Fibroblast of lung (primary cell): ENCODE measurements around the gene KAT7. TPM values are rescaled to one million over a fixed set of nuclear protein-coding genes. Genes with fewer than 3 reads are reported as not detected.

Source experiments
- DNase-seq, 2 donors: peaks; one replicate each; pipeline versions ENCODE4 v3.0.0 to v3.0.0-alpha.2; 2010; ENCODE audit warnings: low read depth in 2 of 2
- H2AFZ ChIP-seq: 2 replicates; pipeline ENCODE4 v1.5.1; 2012; ENCODE audit warnings: low read length, control low read depth, inconsistent platforms
- H3K27ac ChIP-seq: 2 replicates; pipeline ENCODE4 v1.5.1; 2011; ENCODE audit warnings: low read length, control low read depth; ENCODE audit not compliant: insufficient read depth
- H3K27me3 ChIP-seq: 2 replicates; pipeline ENCODE4 v1.5.1; 2011; ENCODE audit warnings: mild to moderate bottlenecking, low read length; ENCODE audit not compliant: control insufficient read depth, insufficient read depth
- H3K36me3 ChIP-seq: 2 replicates; pipeline ENCODE4 v1.5.1; 2011; ENCODE audit warnings: low read length; ENCODE audit not compliant: control insufficient read depth, insufficient read depth
- H3K4me1 ChIP-seq: 2 replicates; pipeline ENCODE4 v1.5.1; 2011; ENCODE audit warnings: low read length; ENCODE audit not compliant: control insufficient read depth, insufficient read depth; ENCODE audit errors: extremely low read depth
- H3K4me2 ChIP-seq: 2 replicates; pipeline ENCODE4 v1.5.1; 2011; ENCODE audit warnings: low read length, control low read depth; ENCODE audit not compliant: insufficient read depth; ENCODE audit errors: extremely low read depth
- H3K4me3 ChIP-seq, 4 experiments: fragments of 200-600 bp in 1 of 4; sonication (generic) in 1 of 4; replicated peaks in 1 of 4; 2 replicates each; pipeline ENCODE4 v1.5.1; 2011 to 2016; ENCODE audit warnings: low read length in 4 of 4, low read depth in 3 of 4, mild to moderate bottlenecking in 3 of 4, control low read depth in 2 of 4, inconsistent platforms in 1 of 4, mixed read lengths in 1 of 4; ENCODE audit not compliant: insufficient read depth in 1 of 4; ENCODE audit errors: control extremely low read depth in 1 of 4
- H3K79me2 ChIP-seq: 2 replicates; pipeline ENCODE4 v1.5.1; 2012; ENCODE audit warnings: mild to moderate bottlenecking, low read length, inconsistent platforms; ENCODE audit not compliant: control insufficient read depth, insufficient read depth
- H3K9ac ChIP-seq: 2 replicates; pipeline ENCODE4 v1.5.1; 2011; ENCODE audit warnings: mild to moderate bottlenecking, low read length, control low read depth; ENCODE audit not compliant: insufficient read depth
- H3K9me3 ChIP-seq: 2 replicates; pipeline ENCODE4 v1.5.1; 2012; ENCODE audit warnings: low read depth, low read length; ENCODE audit not compliant: control insufficient read depth, insufficient read depth
- H4K20me1 ChIP-seq: 2 replicates; pipeline ENCODE4 v1.5.1; 2011; ENCODE audit warnings: low read length; ENCODE audit not compliant: control insufficient read depth, insufficient read depth; ENCODE audit errors: extremely low read depth
- CTCF ChIP-seq, 2 donors: IDR thresholded peaks in 1 of 2; conservative IDR thresholded peaks in 1 of 2; 1 replicate in 1 of 2; 2 replicates in 1 of 2; pipeline ENCODE4 v1.5.1; 2011 to 2012; ENCODE audit warnings: low read length in 2 of 2, control low read depth in 1 of 2, inconsistent platforms in 1 of 2, low read depth in 1 of 2, mild to moderate bottlenecking in 1 of 2
- EZH2 ChIP-seq: IDR thresholded peaks from 2 replicates; pipeline ENCODE4 v1.5.1; 2012; ENCODE audit warnings: low read length, control low read depth, mild to moderate bottlenecking; ENCODE audit errors: missing control alignments
- polyA plus RNA-seq, 2 donors: library from polyadenylated mRNA; depleted of rRNA in 1 of 2; stranded (reverse) in 1 of 2; unstranded in 1 of 2; fragments of >200 nt; gene quantifications; 2 replicates each; pipeline ENCODE4 v1.2.1, GENCODE V29; 2011 to 2012; ENCODE audit warnings: missing spikeins in 1 of 2
- total RNA-seq: library from RNA; depleted of rRNA; stranded (reverse); fragments of >200 nt; gene quantifications from 2 replicates; pipeline ENCODE4 v1.2.1, GENCODE V29; 2014

Gene KAT7
- total and polyA plus RNA-seq, 2 donors (not counting 1 experiment from before 2014, with no cell fraction given) = 25.6 to 35.5 TPM

DNA sequence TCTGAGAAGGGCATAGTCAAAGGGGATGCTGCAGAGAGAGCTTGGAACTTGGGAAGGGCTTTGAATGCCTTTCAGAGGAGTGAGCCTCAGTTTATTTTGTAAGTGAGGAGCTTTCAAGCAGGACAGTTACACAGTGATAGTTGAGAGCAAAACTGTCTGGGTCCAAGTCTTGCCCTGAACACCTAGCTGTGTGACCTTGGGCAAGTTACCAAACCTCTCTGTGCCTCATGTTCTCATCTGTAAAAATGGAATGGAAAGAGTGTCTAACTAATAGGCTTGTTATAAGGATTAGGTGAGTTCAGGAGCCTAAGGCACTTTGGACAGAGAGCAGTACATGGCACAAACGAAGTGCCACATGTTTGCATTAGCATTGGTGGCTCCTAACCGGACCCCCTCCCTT, 86.4 kb downstream of the KAT7 start:
- no peaks in the 10 kb centered on the region for H3K79me2 ChIP-seq
- no peak for TF ChIP-seq EZH2
- no peak for TF ChIP-seq CTCF (conservative IDR thresholded peaks at IDR 0.05 in 1 of 2, IDR thresholded peaks at IDR 0.05 in 1 of 2; ENCODE audit: low read depth in 1 of 2, low read length in 2 of 2)
- H2AFZ ChIP-seq = no peak overlapping the region
- H3K4me1 ChIP-seq = no peaks in the 10 kb centered on the region
- no peaks in the 10 kb centered on the region for H3K36me3 ChIP-seq
- no peak overlapping the region for H3K9ac ChIP-seq
- H4K20me1 ChIP-seq = no peaks in the 10 kb centered on the region
- peaks cover 22% of the 10 kb centered on the region for H3K27me3 ChIP-seq
- no peak overlapping the region for H3K4me2 ChIP-seq
- H3K9me3 ChIP-seq = no peaks in the 10 kb centered on the region
- no peak overlapping the region for H3K4me3 ChIP-seq
- no peak for DNase-seq
- H3K27ac ChIP-seq = no peak overlapping the region

DNA sequence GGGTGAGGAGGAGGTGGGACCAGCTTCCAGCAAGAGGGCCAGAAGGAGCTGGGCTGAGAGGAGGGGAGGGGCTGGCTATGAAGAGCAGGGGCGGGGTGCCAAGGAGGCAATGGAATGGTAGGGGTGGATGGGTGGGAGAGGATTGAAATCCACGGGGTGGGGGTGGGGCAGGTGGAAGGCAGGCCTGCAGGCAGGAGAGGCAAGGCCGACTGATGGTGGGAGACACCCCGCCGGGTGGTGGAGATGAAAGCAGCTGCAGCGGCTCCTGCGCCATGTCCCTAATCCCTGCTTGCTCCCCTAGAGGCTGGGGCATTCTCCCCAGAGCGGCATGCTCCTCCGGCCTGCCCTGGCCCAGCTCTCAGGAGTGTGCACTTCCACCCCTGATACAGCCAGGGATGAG, 87.2 kb downstream of the KAT7 start:
- Histone ChIP-seq H3K9me3 (no peaks in the 10 kb centered on the region), H3K9ac (no peak overlapping the region), H3K27me3 (peaks cover 22% of the 10 kb centered on the region), H3K36me3 (no peaks in the 10 kb centered on the region), H3K27ac (no peak overlapping the region), H4K20me1 (no peaks in the 10 kb centered on the region), H3K4me1 (no peaks in the 10 kb centered on the region), H2AFZ (no peak overlapping the region), H3K4me2 (no peak overlapping the region), H3K4me3 (no peak overlapping the region), H3K79me2 (no peaks in the 10 kb centered on the region)
- TF ChIP-seq CTCF (conservative IDR thresholded peaks at IDR 0.05 in 1 of 2, IDR thresholded peaks at IDR 0.05 in 1 of 2; ENCODE audit: low read depth in 1 of 2, low read length in 2 of 2) (no peak), EZH2 (no peak)
- no peak for DNase-seq

GRCh38 chr17:49878931-49879904, 90.7 kb downstream of the KAT7 start:
- no peaks in the 10 kb centered on the region for H3K36me3 ChIP-seq
- no peak overlapping the region for H3K9ac ChIP-seq
- no peak for DNase-seq
- H4K20me1 ChIP-seq = no peaks in the 10 kb centered on the region
- TF ChIP-seq CTCF (conservative IDR thresholded peaks at IDR 0.05 in 1 of 2, IDR thresholded peaks at IDR 0.05 in 1 of 2; ENCODE audit: low read depth in 1 of 2, low read length in 2 of 2) = no peak
- no peak for TF ChIP-seq EZH2
- H3K27me3 ChIP-seq = peaks cover 22% of the 10 kb centered on the region
- H2AFZ ChIP-seq = no peak overlapping the region
- H3K4me3 ChIP-seq = no peak overlapping the region
- no peaks in the 10 kb centered on the region for H3K79me2 ChIP-seq
- H3K9me3 ChIP-seq = no peaks in the 10 kb centered on the region
- no peaks in the 10 kb centered on the region for H3K4me1 ChIP-seq
- H3K27ac ChIP-seq = no peak overlapping the region
- H3K4me2 ChIP-seq = no peak overlapping the region
